IMR-90 (cell line): Measurements from ENCODE around the gene FEM1A. TPM values are rescaled to one million over a fixed set of nuclear protein-coding genes. Genes with fewer than 3 reads are reported as not detected.

Source experiments
- ATAC-seq: fragments of 200-7000 bp; cut with Tn5 transposase; 2 replicates; pipeline ENCODE4 v1.9.1; 2020; ENCODE audit warnings: low read depth, mild to moderate bottlenecking, moderate library complexity
- BruUV-seq: library from RNA; stranded (reverse); fragments of 400-500 nt; replicated peaks from 2 replicates; lab custom pipeline; 2021; lab: Mats Ljungman, UMichigan
- CTCF ChIA-PET: fragments of 300-600 bp; formaldehyde crosslinking; extraction: SDS; loops from one replicate; lab custom pipeline; 2021; ENCODE audit warnings: antibody characterized with exemption; lab: Yijun Ruan, JAX
- POLR2A ChIA-PET: fragments of 300-600 bp; sonication (Branson Sonifier 250); formaldehyde crosslinking; loops from one replicate; lab custom pipeline; 2022; ENCODE audit warnings: antibody characterized with exemption; ENCODE audit not compliant: unreplicated experiment; lab: Charles Lee
- DNase-seq: peaks from one replicate; pipeline ENCODE4 v3.0.0; 2013
- H2AFZ ChIP-seq: replicated peaks from 2 replicates; pipeline ENCODE3; 2013; ENCODE audit warnings: low read length, mild to moderate bottlenecking; ENCODE audit not compliant: poor library complexity
- H2AK5ac ChIP-seq: 2 replicates; pipeline ENCODE4 v1.6.1; 2013; ENCODE audit warnings: low read depth, low read length, inconsistent platforms
- H2AK9ac ChIP-seq: replicated peaks from 2 replicates; pipeline ENCODE3; 2013; ENCODE audit warnings: mild to moderate bottlenecking, low read depth, low read length, moderate library complexity; ENCODE audit not compliant: poor library complexity
- H2BK120ac ChIP-seq: 2 replicates; pipeline ENCODE4 v1.6.1; 2013; ENCODE audit warnings: low read depth, low read length, inconsistent platforms
- H2BK15ac ChIP-seq: 3 replicates; pipeline ENCODE4 v1.6.1; 2013; ENCODE audit warnings: low read depth, low read length, inconsistent platforms
- H2BK20ac ChIP-seq: 2 replicates; pipeline ENCODE4 v1.6.1; 2013; ENCODE audit warnings: low read depth, mild to moderate bottlenecking, inconsistent platforms, low read length, moderate library complexity
- H2BK5ac ChIP-seq: 2 replicates; pipeline ENCODE4 v1.6.1; 2013; ENCODE audit warnings: mild to moderate bottlenecking, low read depth, low read length, inconsistent platforms; ENCODE audit not compliant: poor library complexity, severe bottlenecking
- H3K14ac ChIP-seq: replicated peaks from 2 replicates; pipeline ENCODE4 v1.6.1; 2013; ENCODE audit warnings: low read depth, low read length, inconsistent platforms
- H3K18ac ChIP-seq: 2 replicates; pipeline ENCODE4 v1.6.1; 2013; ENCODE audit warnings: low read depth, low read length, control low read depth
- H3K23ac ChIP-seq: 2 replicates; pipeline ENCODE4 v1.6.1; 2013; ENCODE audit warnings: low read depth, low read length, inconsistent platforms
- H3K27ac ChIP-seq: 2 replicates; pipeline ENCODE4 v1.5.1; 2013; ENCODE audit warnings: mild to moderate bottlenecking, control low read depth, low read length; ENCODE audit not compliant: insufficient read depth
- H3K27me3 ChIP-seq: 2 replicates; pipeline ENCODE4 v1.6.1; 2013; ENCODE audit warnings: low read length; ENCODE audit not compliant: control insufficient read depth, insufficient read depth
- H3K36me3 ChIP-seq: 2 replicates; pipeline ENCODE4 v1.6.1; 2013; ENCODE audit warnings: low read length, mixed read lengths; ENCODE audit not compliant: control insufficient read depth, insufficient read depth
- H3K4ac ChIP-seq: 2 replicates; pipeline ENCODE4 v1.6.1; 2013; ENCODE audit warnings: low read depth, low read length, inconsistent platforms
- H3K4me1 ChIP-seq: 2 replicates; pipeline ENCODE4 v1.6.1; 2013; ENCODE audit warnings: low read length, mixed read lengths; ENCODE audit not compliant: control insufficient read depth, insufficient read depth
- H3K4me2 ChIP-seq: 2 replicates; pipeline ENCODE4 v1.6.1; 2013; ENCODE audit warnings: low read depth, mild to moderate bottlenecking, control low read depth, low read length, moderate library complexity
- H3K4me3 ChIP-seq: 2 replicates; pipeline ENCODE4 v1.5.1; 2013; ENCODE audit warnings: low read depth, mild to moderate bottlenecking, control low read depth, low read length, moderate library complexity; ENCODE audit not compliant: insufficient read depth
- H3K56ac ChIP-seq: 2 replicates; pipeline ENCODE4 v1.6.1; 2013; ENCODE audit warnings: low read length, inconsistent platforms; ENCODE audit not compliant: insufficient read depth; ENCODE audit errors: extremely low read depth
- H3K79me1 ChIP-seq, 2 experiments: 2 replicates each; pipeline ENCODE4 v1.6.1; 2013; ENCODE audit warnings: low read length in 2 of 2, inconsistent platforms in 1 of 2, low read depth in 1 of 2
- H3K9ac ChIP-seq: 2 replicates; pipeline ENCODE4 v1.6.1; 2013; ENCODE audit warnings: low read depth, low read length, control low read depth
- H3K9me1 ChIP-seq: 2 replicates; pipeline ENCODE4 v1.6.1; 2013; ENCODE audit warnings: low read length, inconsistent platforms; ENCODE audit not compliant: insufficient read depth
- H3K9me3 ChIP-seq: 2 replicates; pipeline ENCODE4 v1.6.1; 2013; ENCODE audit warnings: low read length; ENCODE audit not compliant: control insufficient read depth, insufficient read depth
- H4K20me1 ChIP-seq: 2 replicates; pipeline ENCODE4 v1.6.1; 2013; ENCODE audit warnings: low read length, inconsistent platforms; ENCODE audit not compliant: insufficient read depth
- H4K5ac ChIP-seq: 2 replicates; pipeline ENCODE4 v1.6.1; 2013; ENCODE audit warnings: mild to moderate bottlenecking, low read depth, low read length, control low read depth
- H4K8ac ChIP-seq, 2 experiments: 2 replicates each; pipeline ENCODE4 v1.6.1; 2013; ENCODE audit warnings: low read depth in 2 of 2, low read length in 2 of 2, control low read depth in 1 of 2, inconsistent platforms in 1 of 2
- H4K91ac ChIP-seq: 2 replicates; pipeline ENCODE4 v1.6.1; 2013; ENCODE audit warnings: low read depth, low read length, inconsistent platforms; ENCODE audit not compliant: insufficient read depth
- CHD1 ChIP-seq: IDR thresholded peaks from 2 replicates; pipeline ENCODE4 v1.6.1; 2012; ENCODE audit warnings: low read depth, low read length, improper control_type of control experiment
- MAFK ChIP-seq: IDR thresholded peaks from 2 replicates; pipeline ENCODE4 v1.6.1; 2012; ENCODE audit warnings: low read depth, low read length, improper control_type of control experiment
- MXI1 ChIP-seq: IDR thresholded peaks from 2 replicates; pipeline ENCODE4 v1.6.1; 2012; ENCODE audit warnings: low read depth, mild to moderate bottlenecking, low read length, moderate library complexity, borderline replicate concordance
- POLR2A ChIP-seq: IDR thresholded peaks from 2 replicates; pipeline ENCODE4 v1.6.1; 2012; ENCODE audit warnings: mild to moderate bottlenecking, low read depth, low read length
- WGBS, 2 experiments: methylation state at CpG; one replicate each; pipeline versions ENCODE4 v1.1.5 to v1.1.7; 2013; ENCODE audit warnings: missing lambda C conversion rate in 2 of 2; ENCODE audit not compliant: insufficient read length in 1 of 2; ENCODE audit errors: extremely low coverage in 2 of 2; 5-methylcytosine and 5-hydroxymethylcytosine counted together
- dilution Hi-C: fragments of 300-500 bp; cut with HindIII; formaldehyde crosslinking; loops from one replicate; pipeline ENCODE4 v1.14.3; 2018; ENCODE audit warnings: low sequenced_read_pairs; ENCODE audit not compliant: unreplicated experiment
- in situ Hi-C: fragments of 300-500 bp; cut with MboI; formaldehyde crosslinking; loops from 3 replicates; pipeline ENCODE4 v1.14.3; 2019; ENCODE audit warnings: low sequenced_read_pairs, inconsistent platforms, mixed read lengths
- intact Hi-C: fragments of 100-400 bp; cut with micrococcal nuclease; formaldehyde crosslinking; loops from 2 replicates; pipeline ENCODE4 v1.10.0; 2022
- polyA plus RNA-seq, 3 experiments: library from polyadenylated mRNA; depleted of rRNA; stranded (reverse); fragments of >200 nt; gene quantifications; 2 replicates each; pipeline ENCODE4 v1.2.3, GENCODE V29; 2012; ENCODE audit warnings: low replicate concordance in 1 of 3
- total RNA-seq: library from RNA; depleted of rRNA; stranded (reverse); fragments of >200 nt; gene quantifications from 2 replicates; pipeline ENCODE4 v1.2.3, GENCODE V29; 2012

FEM1A gene
- total and polyA plus RNA-seq, 2 of the 4 experiments (the other 2 are of a cell fraction), result 5.3 to 8.8 TPM

- H3K9me3 ChIP-seq, result no peaks in the 10 kb centered on the region
- in situ Hi-C loops, result no loop called here
- no peak overlapping the region for H3K14ac ChIP-seq
- no peak overlapping the region for H4K91ac ChIP-seq
- no peak overlapping the region for H4K5ac ChIP-seq
- TF ChIP-seq POLR2A, result no peak
- no peak for TF ChIP-seq MXI1
- TF ChIP-seq MAFK, result no peak
- TF ChIP-seq CHD1, result no peak
- H2AK9ac ChIP-seq, result no peak overlapping the region
- no peak overlapping the region for H2BK5ac ChIP-seq
- no peak overlapping the region for H2BK20ac ChIP-seq
- H2AFZ ChIP-seq, result no peak overlapping the region
- no peak overlapping the region for H2BK15ac ChIP-seq
- ATAC-seq (no peak), DNase-seq (no peak)
- H3K9me1 ChIP-seq, result 0 out of 2 replicates have a peak, but pooled peaks cover 3% of the 10 kb centered on the region
- no peaks in the 10 kb centered on the region for H3K4me1 ChIP-seq
- H3K9ac ChIP-seq, result no peak overlapping the region
- no peak overlapping the region for H3K23ac ChIP-seq
- H3K79me1 ChIP-seq, result peaks cover 0 to 6% of the 10 kb centered on the region in 2 experiments; a peak in 1 of 4 replicates
- BruUV-seq, result no TSS peak
- no peak overlapping the region for H3K56ac ChIP-seq
- no peak overlapping the region for H3K4me2 ChIP-seq
- CTCF ChIA-PET, result no interaction called here
- no peaks in the 10 kb centered on the region for H3K27me3 ChIP-seq
- no peak overlapping the region for H3K18ac ChIP-seq
- intact Hi-C loops, result no loop called here
- POLR2A ChIA-PET, result no interaction called here
- H3K27ac ChIP-seq, result no peak overlapping the region
- peaks cover 1% of the 10 kb centered on the region; the same call in 1 of the 2 replicates for H3K36me3 ChIP-seq
- H3K4ac ChIP-seq, result no peak overlapping the region
- H2AK5ac ChIP-seq, result no peak overlapping the region
- dilution Hi-C loops, result no loop called here
- H4K8ac ChIP-seq, result no peak overlapping the region
- no peak overlapping the region for H2BK120ac ChIP-seq
- H4K20me1 ChIP-seq, result no peaks in the 10 kb centered on the region
- no peak overlapping the region for H3K4me3 ChIP-seq
- 76% methylated on average over 5 of the region's 7 CpGs; no CpG with 5 or more reads in 1 of the 2 experiments for WGBS, 2 experiments
Observed at GRCh38 chr19:4802711-4803110, 11.2 kb downstream of the FEM1A start.
